Peyer's patch (tissue), 4 donors: Measurements from ENCODE around the gene LEPR. TPM values are rescaled to one million over a fixed set of nuclear protein-coding genes. Genes with fewer than 3 reads are reported as not detected.

ENCODE experiments used
- DNase-seq, 3 donors: peaks; one replicate each; pipeline ENCODE4 v3.0.0-alpha.2; 2017 to 2019
- H3K27ac ChIP-seq, 4 donors: fragments of 200-600 bp; sonication (generic); one replicate each; pipeline ENCODE4 v1.5.1; 2016 to 2019
- H3K27me3 ChIP-seq, 2 donors: fragments of 200-600 bp; sonication (generic); one replicate each; pipeline ENCODE4 v1.5.1; 2019
- H3K36me3 ChIP-seq, 3 donors: fragments of 200-600 bp; sonication (generic); one replicate each; pipeline ENCODE4 v1.5.1; 2016 to 2019
- H3K4me1 ChIP-seq, 4 donors: fragments of 200-600 bp; sonication (generic); one replicate each; pipeline ENCODE4 v1.5.1; 2016 to 2019
- H3K4me3 ChIP-seq, 4 donors: fragments of 200-600 bp; sonication (generic); 1 replicate in 3 of 4; 2 replicates in 1 of 4; pipeline ENCODE4 v1.5.1; 2016 to 2019; ENCODE audit warnings: mild to moderate bottlenecking in 1 of 4
- H3K9me3 ChIP-seq, 4 donors: fragments of 200-600 bp; sonication (generic); one replicate each; pipeline ENCODE4 v1.5.1; 2016 to 2019; ENCODE audit warnings: mild to moderate bottlenecking in 1 of 4
- CTCF ChIP-seq, 6 experiments: fragments of 450-650 bp in 4 of 6; fragments of 200-600 bp in 2 of 6; sonication (generic) in 1 of 6; IDR thresholded peaks; one replicate each; pipeline ENCODE4 v1.5.1; 2017 to 2019; ENCODE audit warnings: antibody characterized with exemption in 6 of 6, mild to moderate bottlenecking in 3 of 6, moderate library complexity in 1 of 6
- POLR2A ChIP-seq, 2 donors: fragments of 450-650 bp; IDR thresholded peaks; one replicate each; pipeline ENCODE4 v1.5.1; 2017; ENCODE audit warnings: antibody characterized with exemption in 2 of 2, mild to moderate bottlenecking in 2 of 2, moderate library complexity in 2 of 2
- total RNA-seq, 4 donors: library from RNA; depleted of rRNA; stranded (reverse); fragments of >200 nt; gene quantifications; one replicate each; pipeline ENCODE4 v1.1.0, GENCODE V29; 2016

Gene LEPR
- total RNA-seq, 4 donors from 2014 or later, result 4.1 to 22.0 (median 9.9) TPM

GRCh38 chr1:65404941-65405340, 15.5 kb upstream of the LEPR start:
- no peak for DNase-seq
- Histone ChIP-seq H3K9me3 (no peaks in the 10 kb centered on the region), H3K4me1 (no peaks in the 10 kb centered on the region), H3K27me3 (no peaks in the 10 kb centered on the region), H3K36me3 (no peaks in the 10 kb centered on the region), H3K4me3 (no peak overlapping the region), H3K27ac (no peak overlapping the region)
- no peak for TF ChIP-seq POLR2A (IDR thresholded peaks at IDR 0.05)
- TF ChIP-seq CTCF (IDR thresholded peaks at IDR 0.05), result no peak

- Histone ChIP-seq H3K36me3 (no peaks in the 10 kb centered on the region), H3K4me3 (no peak overlapping the region), H3K27ac (no peak overlapping the region), H3K27me3 (no peaks in the 10 kb centered on the region), H3K9me3 (no peaks in the 10 kb centered on the region), H3K4me1 (no peaks in the 10 kb centered on the region)
- DNase-seq, result no peak
- no peak for TF ChIP-seq CTCF (IDR thresholded peaks at IDR 0.05)
- TF ChIP-seq POLR2A (IDR thresholded peaks at IDR 0.05), result no peak
These were observed 12.6 kb upstream of the LEPR start for GRCh38 chr1:65407877-65408276.

GRCh38 chr1:65409314-65409713, 11.2 kb upstream of the LEPR start:
- no peaks in the 10 kb centered on the region for H3K9me3 ChIP-seq
- H3K36me3 ChIP-seq, result no peaks in the 10 kb centered on the region
- no peak for DNase-seq
- TF ChIP-seq POLR2A (IDR thresholded peaks at IDR 0.05) (no peak), CTCF (IDR thresholded peaks at IDR 0.05) (no peak)
- H3K27ac ChIP-seq, result no peak overlapping the region
- no peaks in the 10 kb centered on the region for H3K27me3 ChIP-seq
- no peaks in the 10 kb centered on the region for H3K4me1 ChIP-seq
- no peak overlapping the region for H3K4me3 ChIP-seq

- Histone ChIP-seq H3K27ac (no peak overlapping the region), H3K9me3 (no peaks in the 10 kb centered on the region), H3K4me1 (no peaks in the 10 kb centered on the region), H3K36me3 (no peaks in the 10 kb centered on the region), H3K4me3 (no peak overlapping the region), H3K27me3 (no peaks in the 10 kb centered on the region)
- no peak for TF ChIP-seq CTCF (IDR thresholded peaks at IDR 0.05)
- no peak for TF ChIP-seq POLR2A (IDR thresholded peaks at IDR 0.05)
- DNase-seq, result no peak
These were observed 10.6 kb upstream of the LEPR start for GRCh38 chr1:65409816-65410326.

- DNase-seq, result no peak
- no peaks in the 10 kb centered on the region for H3K36me3 ChIP-seq
- H3K27ac ChIP-seq, result no peak overlapping the region
- no peaks in the 10 kb centered on the region for H3K4me1 ChIP-seq
- H3K9me3 ChIP-seq, result no peaks in the 10 kb centered on the region
- no peak overlapping the region for H3K4me3 ChIP-seq
- no peaks in the 10 kb centered on the region for H3K27me3 ChIP-seq
- TF ChIP-seq POLR2A (IDR thresholded peaks at IDR 0.05) (no peak), CTCF (IDR thresholded peaks at IDR 0.05) (no peak)
These were observed 8.0 kb upstream of the LEPR start for GRCh38 chr1:65412256-65412983.
